Right lobe of liver (tissue), 6 donors: ENCODE results near the gene LIF. TPM values are rescaled to one million over a fixed set of nuclear protein-coding genes. Genes with fewer than 3 reads are reported as not detected.

Experiments
- ATAC-seq, 4 donors: fragments of 200-7000 bp; cut with Tn5 transposase; one replicate each; pipeline ENCODE4 v1.9.1; 2020; ENCODE audit warnings: mild to moderate bottlenecking in 4 of 4, moderate library complexity in 4 of 4
- DNase-seq, 3 donors: peaks; one replicate each; pipeline ENCODE4 v3.0.0-alpha.2; 2020
- H3K27ac ChIP-seq, 3 donors: fragments of 200-600 bp; one replicate each; pipeline ENCODE4 v1.8.0; 2022
- H3K27me3 ChIP-seq, 2 donors: fragments of 200-600 bp; one replicate each; pipeline ENCODE4 v1.8.0; 2022
- H3K36me3 ChIP-seq, 4 donors: fragments of 200-600 bp; sonication (generic) in 1 of 4; one replicate each; pipeline versions ENCODE4 v1.5.1 to v1.8.0; 2017 to 2022; ENCODE audit warnings: control low read depth in 1 of 4
- H3K4me1 ChIP-seq, 4 donors: fragments of 200-600 bp; sonication (generic) in 1 of 4; one replicate each; pipeline versions ENCODE4 v1.5.1 to v1.8.0; 2017 to 2022; ENCODE audit warnings: control low read depth in 1 of 4
- H3K4me3 ChIP-seq, 3 donors: fragments of 200-600 bp; one replicate each; pipeline ENCODE4 v1.8.0; 2022
- H3K9me3 ChIP-seq, 4 donors: fragments of 200-600 bp; sonication (generic) in 1 of 4; one replicate each; pipeline versions ENCODE4 v1.5.1 to v1.8.0; 2017 to 2022; ENCODE audit warnings: control low read depth in 1 of 4
- CTCF ChIP-seq, 4 donors: fragments of 200-600 bp in 3 of 4; fragments of 450-650 bp in 1 of 4; IDR thresholded peaks; one replicate each; pipeline versions ENCODE4 v1.5.1 to v1.8.0; 2016 to 2022; ENCODE audit warnings: antibody characterized with exemption in 4 of 4, mild to moderate bottlenecking in 2 of 4
- POLR2A ChIP-seq: fragments of 450-650 bp; IDR thresholded peaks from one replicate; pipeline ENCODE4 v1.6.1; 2017; ENCODE audit warnings: antibody characterized with exemption, mild to moderate bottlenecking
- WGBS: methylation state at CpG from one replicate; pipeline ENCODE4 v1.1.6; 2018; ENCODE audit warnings: low coverage, low lambda C conversion rate; ENCODE audit not compliant: insufficient coverage; ENCODE audit errors: missing lambda C conversion rate; 5-methylcytosine and 5-hydroxymethylcytosine counted together
- intact Hi-C, 2 donors: fragments of 100-400 bp; cut with DNase I; formaldehyde crosslinking; loops; one replicate each; pipeline versions ENCODE4 v1.11.2 to v1.14.1; 2022
- total RNA-seq, 6 experiments: library from RNA; depleted of rRNA in 2 of 6; stranded (reverse); fragments of >200 nt in 2 of 6; fragmentation: NEBNext Ultra II Directional in 3 of 6; extraction: Animal tissue kit (Norgen Biotek cat#: 25700) in 3 of 6; gene quantifications; one replicate each; pipeline versions ENCODE4 v1.1.0 to v1.2.4, GENCODE V29; 2016 to 2023
- donor health status: DM: no; HTN: yes; CAD: no.
- donor health status: DM: no; HTN: no; CAD: no.
- donor health status: DM: no; HTN: no; CAD: no.
- donor health status: DM: no; HTN: yes; CAD: no.
- donor health status: DM: no; HTN: yes; CAD: no.

The LIF gene
- total RNA-seq, 6 experiments from 2014 or later, result 0.15 to 2.0 (median 1.6) TPM; not detected in 2

- DNase-seq, result no peak
- no CpG with 5 or more reads among the region's 8 CpGs for WGBS
- peaks cover 0 to 15% (median 6%) of the 10 kb centered on the region in 4 donors for H3K36me3 ChIP-seq
- H3K4me1 ChIP-seq, result peaks cover 0 to 22% (median 12%) of the 10 kb centered on the region in 4 donors
- H3K27ac ChIP-seq, result no peak overlapping the region
- no peak for TF ChIP-seq CTCF (IDR thresholded peaks at IDR 0.05)
- no peak for TF ChIP-seq POLR2A
- no peaks in the 10 kb centered on the region for H3K9me3 ChIP-seq
- no peak for ATAC-seq
- no peaks in the 10 kb centered on the region for H3K27me3 ChIP-seq
- no peak overlapping the region for H3K4me3 ChIP-seq
- intact Hi-C loops, result no loop called here
Observed at GRCh38 chr22:30285846-30286200, 39.3 kb upstream of the LIF start.

- ATAC-seq, result no peak
- Histone ChIP-seq H3K36me3 (peaks cover 0 to 15% (median 6%) of the 10 kb centered on the region in 4 donors), H3K4me1 (peaks cover 0 to 17% (median 9%) of the 10 kb centered on the region in 4 donors), H3K27ac (no peak overlapping the region), H3K4me3 (no peak overlapping the region), H3K27me3 (no peaks in the 10 kb centered on the region), H3K9me3 (no peaks in the 10 kb centered on the region)
- intact Hi-C loops, result no loop called here
- no peak for TF ChIP-seq POLR2A
- WGBS, result 95% methylated on average over 7 of the region's 27 CpGs
- no peak for DNase-seq
Observed at GRCh38 chr22:30285176-30285845, 38.8 kb upstream of the LIF start.

GRCh38 chr22:30284666-30285065 is 38.1 kb upstream of the LIF start:
- H3K4me3 ChIP-seq, result no peak overlapping the region
- peaks cover 0 to 15% (median 6%) of the 10 kb centered on the region in 4 donors for H3K36me3 ChIP-seq
- no peak overlapping the region for H3K27ac ChIP-seq
- H3K27me3 ChIP-seq, result no peaks in the 10 kb centered on the region
- no peak for DNase-seq
- H3K9me3 ChIP-seq, result no peaks in the 10 kb centered on the region
- intact Hi-C loops, result no loop called here
- 60% methylated on average over 2 of the region's 4 CpGs for WGBS
- no peak for ATAC-seq
- no peak for TF ChIP-seq CTCF (IDR thresholded peaks at IDR 0.05)
- TF ChIP-seq POLR2A, result no peak
- H3K4me1 ChIP-seq, result peaks cover 0 to 12% (median 5%) of the 10 kb centered on the region in 4 donors

GRCh38 chr22:30284172-30284571 is 37.6 kb upstream of the LIF start:
- peaks cover 0 to 12% (median 5%) of the 10 kb centered on the region in 4 donors for H3K4me1 ChIP-seq
- no peak overlapping the region for H3K4me3 ChIP-seq
- TF ChIP-seq CTCF (IDR thresholded peaks at IDR 0.05) (no peak), POLR2A (no peak)
- no peak overlapping the region for H3K27ac ChIP-seq
- DNase-seq, result no peak
- WGBS, result 40% methylated on average over 1 of the region's 9 CpGs
- no peak for ATAC-seq
- no peaks in the 10 kb centered on the region for H3K27me3 ChIP-seq
- H3K9me3 ChIP-seq, result no peaks in the 10 kb centered on the region
- peaks cover 0 to 15% (median 6%) of the 10 kb centered on the region in 4 donors for H3K36me3 ChIP-seq
- intact Hi-C loops, result no loop called here

GRCh38 chr22:30283342-30283741 is 36.8 kb upstream of the LIF start:
- Histone ChIP-seq H3K27ac (no peak overlapping the region), H3K4me1 (peaks cover 0 to 8% (median 3%) of the 10 kb centered on the region in 4 donors), H3K36me3 (peaks cover 0 to 15% (median 6%) of the 10 kb centered on the region in 4 donors), H3K9me3 (no peaks in the 10 kb centered on the region), H3K27me3 (no peaks in the 10 kb centered on the region), H3K4me3 (no peak overlapping the region)
- ATAC-seq (no peak), DNase-seq (no peak)
- WGBS, result no CpG with 5 or more reads among the region's 4 CpGs
- TF ChIP-seq CTCF (IDR thresholded peaks at IDR 0.05), result no peak
- TF ChIP-seq POLR2A, result no peak
- intact Hi-C loops, result no loop called here
